Neutrophil (primary cell): ENCODE results near the gene PPP2R2D.

ENCODE experiments used
- H3K27ac ChIP-seq: fragments of 200-600 bp; sonication (generic); 2 replicates; pipeline ENCODE4 v1.5.1; 2016; ENCODE audit warnings: mild to moderate bottlenecking, moderate library complexity
- H3K27me3 ChIP-seq: fragments of 200-600 bp; sonication (generic); 2 replicates; pipeline ENCODE4 v1.6.0; 2016; ENCODE audit warnings: mild to moderate bottlenecking
- H3K36me3 ChIP-seq: fragments of 200-600 bp; sonication (generic); 2 replicates; pipeline ENCODE4 v1.5.1; 2017
- H3K4me1 ChIP-seq, 2 experiments: fragments of 200-600 bp in 1 of 2; sonication (generic) in 1 of 2; 1 replicate in 1 of 2; 2 replicates in 1 of 2; pipeline versions ENCODE4 v1.5.1 to v1.6.1; 2013 to 2016; ENCODE audit warnings: low read depth in 1 of 2, low read length in 1 of 2, mild to moderate bottlenecking in 1 of 2, moderate library complexity in 1 of 2; ENCODE audit not compliant: control insufficient read depth in 1 of 2, insufficient read depth in 1 of 2
- H3K4me3 ChIP-seq, 2 experiments: fragments of 200-600 bp in 1 of 2; sonication (generic) in 1 of 2; 1 replicate in 1 of 2; 2 replicates in 1 of 2; pipeline ENCODE4 v1.5.1; 2013 to 2016; ENCODE audit warnings: low read depth in 1 of 2, low read length in 1 of 2, mild to moderate bottlenecking in 1 of 2, moderate library complexity in 1 of 2
- H3K9me3 ChIP-seq: fragments of 200-600 bp; sonication (generic); 2 replicates; pipeline ENCODE4 v1.5.1; 2016
- TF ChIP-seq, protein P1 (sequence below): fragments of 200-600 bp; sonication (generic); IDR thresholded peaks from 2 replicates; pipeline ENCODE4 v1.5.1; 2016; ENCODE audit warnings: antibody characterized with exemption

Gene PPP2R2D

DNA sequence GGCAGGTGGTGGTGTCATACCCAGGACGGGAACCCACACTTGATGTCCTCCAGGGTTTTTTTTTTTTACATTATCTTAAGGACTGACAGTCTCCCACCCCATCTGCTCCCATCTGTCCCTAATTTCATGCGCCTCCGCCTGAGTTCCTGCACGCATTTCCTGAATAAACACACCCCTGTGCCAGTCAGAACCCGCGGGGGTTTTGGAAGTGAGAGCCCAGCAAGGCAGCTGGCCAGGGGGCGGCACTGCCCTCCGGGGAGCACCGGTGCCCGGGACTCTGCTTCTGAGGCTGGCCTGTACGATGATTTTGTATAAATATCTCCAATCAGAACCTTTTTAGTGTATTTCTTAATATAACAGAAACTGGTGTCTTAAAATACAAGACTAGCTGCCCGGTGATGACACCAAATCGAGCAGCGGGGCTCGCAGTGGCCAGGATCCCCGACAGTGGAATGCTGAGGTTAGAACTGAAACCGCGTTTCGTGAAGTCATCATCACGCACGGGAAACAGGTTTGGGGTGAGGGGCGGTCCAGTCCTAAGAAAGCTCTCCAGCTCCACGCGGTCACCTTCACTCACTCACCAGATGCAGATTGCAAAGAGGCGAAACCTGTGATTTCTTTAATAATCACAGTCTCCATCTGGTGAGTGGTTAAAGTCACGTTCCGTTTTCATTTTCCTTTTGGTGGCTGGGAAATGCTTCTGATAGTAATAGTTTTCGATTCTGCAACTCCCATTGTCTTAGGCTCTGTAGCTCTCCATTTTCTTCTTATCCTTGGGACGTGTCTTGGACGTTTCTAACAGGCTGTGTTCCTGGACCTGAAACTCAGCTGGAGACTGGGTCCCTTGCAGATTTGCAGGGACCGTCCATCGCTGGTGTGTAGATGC is 61.2 kb downstream of the PPP2R2D start:
- TF ChIP-seq, protein P1, sequence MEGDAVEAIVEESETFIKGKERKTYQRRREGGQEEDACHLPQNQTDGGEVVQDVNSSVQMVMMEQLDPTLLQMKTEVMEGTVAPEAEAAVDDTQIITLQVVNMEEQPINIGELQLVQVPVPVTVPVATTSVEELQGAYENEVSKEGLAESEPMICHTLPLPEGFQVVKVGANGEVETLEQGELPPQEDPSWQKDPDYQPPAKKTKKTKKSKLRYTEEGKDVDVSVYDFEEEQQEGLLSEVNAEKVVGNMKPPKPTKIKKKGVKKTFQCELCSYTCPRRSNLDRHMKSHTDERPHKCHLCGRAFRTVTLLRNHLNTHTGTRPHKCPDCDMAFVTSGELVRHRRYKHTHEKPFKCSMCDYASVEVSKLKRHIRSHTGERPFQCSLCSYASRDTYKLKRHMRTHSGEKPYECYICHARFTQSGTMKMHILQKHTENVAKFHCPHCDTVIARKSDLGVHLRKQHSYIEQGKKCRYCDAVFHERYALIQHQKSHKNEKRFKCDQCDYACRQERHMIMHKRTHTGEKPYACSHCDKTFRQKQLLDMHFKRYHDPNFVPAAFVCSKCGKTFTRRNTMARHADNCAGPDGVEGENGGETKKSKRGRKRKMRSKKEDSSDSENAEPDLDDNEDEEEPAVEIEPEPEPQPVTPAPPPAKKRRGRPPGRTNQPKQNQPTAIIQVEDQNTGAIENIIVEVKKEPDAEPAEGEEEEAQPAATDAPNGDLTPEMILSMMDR = no peak
- H3K4me1 ChIP-seq = no peaks in the 10 kb centered on the region
- H3K36me3 ChIP-seq = peaks cover 44% of the 10 kb centered on the region
- no peak overlapping the region for H3K4me3 ChIP-seq
- no peaks in the 10 kb centered on the region for H3K27me3 ChIP-seq
- no peak overlapping the region for H3K27ac ChIP-seq
- H3K9me3 ChIP-seq = no peaks in the 10 kb centered on the region

GRCh38 chr10:131963350-131963749 is 62.5 kb downstream of the PPP2R2D start:
- no peaks in the 10 kb centered on the region for H3K4me1 ChIP-seq
- no peaks in the 10 kb centered on the region for H3K9me3 ChIP-seq
- TF ChIP-seq, protein P1 = no peak
- peaks cover 31% of the 10 kb centered on the region for H3K36me3 ChIP-seq
- no peak overlapping the region for H3K27ac ChIP-seq
- H3K4me3 ChIP-seq = no peak overlapping the region
- H3K27me3 ChIP-seq = no peaks in the 10 kb centered on the region

DNA sequence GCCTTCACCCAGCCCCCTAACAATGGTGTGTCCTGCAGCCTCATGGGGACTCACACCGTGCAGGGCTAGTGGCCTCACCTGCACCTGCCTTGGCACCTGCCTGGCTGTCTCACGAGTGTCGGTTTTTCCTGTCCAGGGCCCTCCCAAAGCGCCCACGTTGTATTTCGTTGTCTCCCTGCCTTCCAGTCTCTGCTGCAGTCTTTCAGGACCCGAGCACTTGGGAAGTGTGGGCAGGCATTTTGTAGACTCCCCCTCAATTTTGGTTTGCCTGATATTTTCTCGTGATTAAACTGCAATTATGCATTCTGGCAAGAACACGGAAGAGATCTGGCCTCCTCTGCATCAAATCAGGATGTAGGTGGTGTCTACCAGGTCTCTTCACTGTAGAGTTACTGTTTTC is 63.0 kb downstream of the PPP2R2D start:
- peaks cover 26% of the 10 kb centered on the region for H3K36me3 ChIP-seq
- TF ChIP-seq, protein P1 = no peak
- no peak overlapping the region for H3K4me3 ChIP-seq

GRCh38 chr10:131964298-131964697 is 63.5 kb downstream of the PPP2R2D start:
- no peak overlapping the region for H3K27ac ChIP-seq
- H3K9me3 ChIP-seq = no peaks in the 10 kb centered on the region
- no peaks in the 10 kb centered on the region for H3K27me3 ChIP-seq
- TF ChIP-seq, protein P1 = no peak
- H3K4me3 ChIP-seq = no peak overlapping the region
- H3K36me3 ChIP-seq = peaks cover 24% of the 10 kb centered on the region
- H3K4me1 ChIP-seq = no peaks in the 10 kb centered on the region

More for the DNA sequence above, 63.0 kb downstream of the PPP2R2D start:
- Histone ChIP-seq H3K27me3 (no peaks in the 10 kb centered on the region), H3K9me3 (no peaks in the 10 kb centered on the region), H3K27ac (no peak overlapping the region), H3K4me1 (no peaks in the 10 kb centered on the region)

GRCh38 chr10:131968949-131969348 is 68.1 kb downstream of the PPP2R2D start:
- Histone ChIP-seq H3K4me3 (no peak overlapping the region), H3K27ac (no peak overlapping the region), H3K27me3 (no peaks in the 10 kb centered on the region), H3K9me3 (no peaks in the 10 kb centered on the region), H3K4me1 (no peaks in the 10 kb centered on the region), H3K36me3 (peaks cover 25% of the 10 kb centered on the region)
- TF ChIP-seq, protein P1 = no peak
